ENCODE measurements around the gene RPP25. TPM values are rescaled to one million over a fixed set of nuclear protein-coding genes. Genes with fewer than 3 reads are reported as not detected.

The RPP25 gene
- total RNA-seq, 1 donor: 8.8 TPM

- H3K4me3 ChIP-seq (ENCODE audit: low read depth, low read length): peak overlapping the region; percentile 82
- DNase-seq (ENCODE audit: low read depth): peak; percentile 21
- TF ChIP-seq, protein P1, sequence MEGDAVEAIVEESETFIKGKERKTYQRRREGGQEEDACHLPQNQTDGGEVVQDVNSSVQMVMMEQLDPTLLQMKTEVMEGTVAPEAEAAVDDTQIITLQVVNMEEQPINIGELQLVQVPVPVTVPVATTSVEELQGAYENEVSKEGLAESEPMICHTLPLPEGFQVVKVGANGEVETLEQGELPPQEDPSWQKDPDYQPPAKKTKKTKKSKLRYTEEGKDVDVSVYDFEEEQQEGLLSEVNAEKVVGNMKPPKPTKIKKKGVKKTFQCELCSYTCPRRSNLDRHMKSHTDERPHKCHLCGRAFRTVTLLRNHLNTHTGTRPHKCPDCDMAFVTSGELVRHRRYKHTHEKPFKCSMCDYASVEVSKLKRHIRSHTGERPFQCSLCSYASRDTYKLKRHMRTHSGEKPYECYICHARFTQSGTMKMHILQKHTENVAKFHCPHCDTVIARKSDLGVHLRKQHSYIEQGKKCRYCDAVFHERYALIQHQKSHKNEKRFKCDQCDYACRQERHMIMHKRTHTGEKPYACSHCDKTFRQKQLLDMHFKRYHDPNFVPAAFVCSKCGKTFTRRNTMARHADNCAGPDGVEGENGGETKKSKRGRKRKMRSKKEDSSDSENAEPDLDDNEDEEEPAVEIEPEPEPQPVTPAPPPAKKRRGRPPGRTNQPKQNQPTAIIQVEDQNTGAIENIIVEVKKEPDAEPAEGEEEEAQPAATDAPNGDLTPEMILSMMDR (IDR thresholded peaks at IDR 0.05; ENCODE audit: insufficient read depth, low read length): no peak
These were observed 49.3 kb downstream of the RPP25 start for GRCh38 chr15:74907163-74907870.

GRCh38 chr15:74906450-74907162 lies 50.0 kb downstream of the RPP25 start, which contains the start of gene FAM219B:
Gene FAM219B (minus strand): TSS chr15:74906851. CDS start chr15:74906800, 51 bp downstream.
- H3K4me3 ChIP-seq (ENCODE audit: low read depth, low read length): peak within 1 kb of the TSS; percentile 82
- TF ChIP-seq, protein P1 (IDR thresholded peaks at IDR 0.05; ENCODE audit: insufficient read depth, low read length): no peak
- peak; percentile 85 for DNase-seq (ENCODE audit: low read depth)

- peak; percentile 28 for DNase-seq (ENCODE audit: low read depth)
- TF ChIP-seq, protein P1 (IDR thresholded peaks at IDR 0.05; ENCODE audit: insufficient read depth, low read length): no peak
- peak overlapping the region; percentile 82 for H3K4me3 ChIP-seq (ENCODE audit: low read depth, low read length)
These were observed 50.5 kb downstream of the RPP25 start for GRCh38 chr15:74906067-74906449.

Small RNA genes lying within 50 kb of the gene (small RNA-seq; reads per million reads assigned to genes)
- not detected for gene RF00019

Other genes starting within 250 kb of the RPP25 start
- gene CYP1A1, start 231.2 kb downstream of the RPP25 start, total RNA-seq (ENCODE audit: low replicate concordance): 0.63 TPM in 1 of 2 replicates, not detected in the other
- not detected in 2 replicates for gene CYP1A2, start 207.9 kb downstream of the RPP25 start, total RNA-seq (ENCODE audit: low replicate concordance)
- gene CSK, start 174.7 kb downstream of the RPP25 start, total RNA-seq (ENCODE audit: low replicate concordance): 8.0 and 28.1 TPM in 2 replicates
- gene LMAN1L, start 143.9 kb downstream of the RPP25 start, total RNA-seq (ENCODE audit: low replicate concordance): not detected in 2 replicates
- gene CPLX3, start 130.1 kb downstream of the RPP25 start, total RNA-seq (ENCODE audit: low replicate concordance): not detected in 2 replicates
- gene ULK3, start 113.6 kb downstream of the RPP25 start, total RNA-seq (ENCODE audit: low replicate concordance): 15.1 and 17.7 TPM in 2 replicates
- gene SCAMP2, start 83.4 kb downstream of the RPP25 start, total RNA-seq (ENCODE audit: low replicate concordance): 18.5 and 29.6 TPM in 2 replicates
- 39.7 and 48.3 TPM in 2 replicates for gene MPI, start 66.7 kb downstream of the RPP25 start, total RNA-seq (ENCODE audit: low replicate concordance)
- 22.7 and 35.9 TPM in 2 replicates for gene FAM219B, start 49.9 kb downstream of the RPP25 start, total RNA-seq (ENCODE audit: low replicate concordance)
- 5.3 and 63.0 TPM in 2 replicates for gene COX5A, start 18.7 kb downstream of the RPP25 start, total RNA-seq (ENCODE audit: low replicate concordance)
- gene SCAMP5, start 38.8 kb upstream of the RPP25 start, total RNA-seq (ENCODE audit: low replicate concordance): 1.1 and 2.2 TPM in 2 replicates
- gene PPCDC, start 66.8 kb upstream of the RPP25 start, total RNA-seq (ENCODE audit: low replicate concordance): 2.5 and 11.8 TPM in 2 replicates
- 3.1 and 8.1 TPM in 2 replicates for gene C15orf39, start 245.1 kb upstream of the RPP25 start, total RNA-seq (ENCODE audit: low replicate concordance)

Measured in fibroblast of the aortic adventitia (primary cell).